Spinal cord (tissue), 10 donors: ENCODE measurements around the gene TAF10. TPM values are rescaled to one million over a fixed set of nuclear protein-coding genes. Genes with fewer than 3 reads are reported as not detected.

Source experiments
- DNase-seq, 6 donors: peaks; one replicate each; pipeline versions ENCODE4 v3.0.0 to v3.0.0-alpha.2; 2013 to 2015; ENCODE audit warnings: low spot score in 6 of 6, low read depth in 4 of 6
- H3K27ac ChIP-seq: one replicate; pipeline ENCODE4 v1.5.1; 2013; ENCODE audit warnings: low read depth, low read length, control low read depth
- H3K27me3 ChIP-seq: one replicate; pipeline ENCODE4 v1.6.1; 2013; ENCODE audit warnings: low read length; ENCODE audit not compliant: control insufficient read depth, insufficient read depth
- H3K36me3 ChIP-seq: one replicate; pipeline ENCODE4 v1.6.1; 2013; ENCODE audit warnings: low read length; ENCODE audit not compliant: control insufficient read depth, insufficient read depth
- H3K4me1 ChIP-seq: one replicate; pipeline ENCODE4 v1.6.1; 2013; ENCODE audit warnings: low read length; ENCODE audit not compliant: control insufficient read depth, insufficient read depth
- H3K4me3 ChIP-seq: one replicate; pipeline ENCODE4 v1.5.1; 2013; ENCODE audit warnings: low read depth, low read length, control low read depth
- H3K9me3 ChIP-seq: one replicate; pipeline ENCODE4 v1.6.1; 2013; ENCODE audit warnings: low read length; ENCODE audit not compliant: control insufficient read depth, insufficient read depth
- WGBS: methylation state at CpG from one replicate; pipeline ENCODE4 v1.1.5; 2013; ENCODE audit warnings: missing lambda C conversion rate; ENCODE audit not compliant: insufficient coverage; 5-methylcytosine and 5-hydroxymethylcytosine counted together
- polyA plus RNA-seq, 2 donors: library from polyadenylated mRNA; unstranded; fragments of 120-200 nt; gene quantifications; one replicate each; pipeline ENCODE4 v1.2.1, GENCODE V29; 2013; ENCODE audit not compliant: insufficient read length in 2 of 2
- total RNA-seq, 2 donors: library from RNA; depleted of rRNA in 1 of 2; stranded (reverse); fragments of 120-200 nt in 1 of 2; fragments of >200 nt in 1 of 2; gene quantifications; one replicate each; pipeline versions ENCODE4 v1.2.3 to v1.2.4, GENCODE V29; 2013 to 2014
- donor health status: healthy.

The TAF10 gene
- total and polyA plus RNA-seq, 4 donors: 14.0 to 103 (median 86.1) TPM

DNA sequence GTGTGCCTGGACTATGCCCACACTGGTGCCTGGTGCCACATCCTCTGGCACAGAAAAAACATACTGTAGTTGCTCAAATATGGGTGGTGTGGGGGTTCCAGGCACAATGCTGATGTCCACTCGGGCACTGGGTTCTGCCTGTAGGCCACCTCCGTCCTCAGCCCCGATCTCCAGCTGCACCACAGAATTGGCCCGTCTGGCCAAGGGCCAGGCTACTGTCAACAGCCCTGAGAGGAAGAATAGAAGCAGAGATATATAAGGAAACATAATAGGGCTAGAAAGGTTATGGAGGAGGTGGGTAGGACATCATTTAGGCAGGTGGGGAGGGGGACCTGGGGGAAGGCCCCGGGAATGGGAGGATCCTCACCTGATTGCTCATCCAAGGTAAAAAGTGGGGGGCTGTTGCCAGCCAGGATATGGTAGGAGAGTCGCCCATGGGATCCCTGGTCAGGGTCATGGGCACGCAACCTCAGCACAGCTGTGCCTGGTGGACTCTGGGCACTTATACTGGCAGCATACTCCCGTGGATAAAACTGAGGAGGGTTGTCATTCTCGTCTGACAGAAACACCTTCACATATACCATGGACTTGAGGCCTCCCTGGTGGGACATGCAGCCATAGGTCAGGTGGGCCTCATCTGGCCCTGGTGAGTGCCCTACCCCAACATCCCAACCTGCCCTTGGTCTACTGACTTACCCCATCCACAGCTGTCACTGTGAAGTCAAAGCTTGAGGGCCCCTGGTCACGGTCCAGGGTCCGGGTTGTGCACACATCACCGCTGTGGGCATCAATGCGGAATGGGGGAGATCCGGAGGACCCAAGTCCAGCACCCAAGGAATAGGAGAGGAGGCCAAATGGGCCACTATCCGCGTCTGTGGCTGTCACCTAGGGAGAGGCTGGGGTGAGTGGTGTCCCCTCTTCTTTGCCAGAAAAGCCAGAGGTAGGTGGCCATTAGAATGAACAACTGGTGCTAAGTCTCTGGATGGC, 21.7 kb upstream of the TAF10 start:
- Histone ChIP-seq H3K4me1 (peaks cover 26% of the 10 kb centered on the region), H3K9me3 (no peaks in the 10 kb centered on the region), H3K4me3 (no peak overlapping the region), H3K27ac (no peak overlapping the region), H3K36me3 (peaks cover 67% of the 10 kb centered on the region), H3K27me3 (no peaks in the 10 kb centered on the region)
- no peak for DNase-seq
- WGBS: 94% methylated on average over 15 of the region's 16 CpGs

DNA sequence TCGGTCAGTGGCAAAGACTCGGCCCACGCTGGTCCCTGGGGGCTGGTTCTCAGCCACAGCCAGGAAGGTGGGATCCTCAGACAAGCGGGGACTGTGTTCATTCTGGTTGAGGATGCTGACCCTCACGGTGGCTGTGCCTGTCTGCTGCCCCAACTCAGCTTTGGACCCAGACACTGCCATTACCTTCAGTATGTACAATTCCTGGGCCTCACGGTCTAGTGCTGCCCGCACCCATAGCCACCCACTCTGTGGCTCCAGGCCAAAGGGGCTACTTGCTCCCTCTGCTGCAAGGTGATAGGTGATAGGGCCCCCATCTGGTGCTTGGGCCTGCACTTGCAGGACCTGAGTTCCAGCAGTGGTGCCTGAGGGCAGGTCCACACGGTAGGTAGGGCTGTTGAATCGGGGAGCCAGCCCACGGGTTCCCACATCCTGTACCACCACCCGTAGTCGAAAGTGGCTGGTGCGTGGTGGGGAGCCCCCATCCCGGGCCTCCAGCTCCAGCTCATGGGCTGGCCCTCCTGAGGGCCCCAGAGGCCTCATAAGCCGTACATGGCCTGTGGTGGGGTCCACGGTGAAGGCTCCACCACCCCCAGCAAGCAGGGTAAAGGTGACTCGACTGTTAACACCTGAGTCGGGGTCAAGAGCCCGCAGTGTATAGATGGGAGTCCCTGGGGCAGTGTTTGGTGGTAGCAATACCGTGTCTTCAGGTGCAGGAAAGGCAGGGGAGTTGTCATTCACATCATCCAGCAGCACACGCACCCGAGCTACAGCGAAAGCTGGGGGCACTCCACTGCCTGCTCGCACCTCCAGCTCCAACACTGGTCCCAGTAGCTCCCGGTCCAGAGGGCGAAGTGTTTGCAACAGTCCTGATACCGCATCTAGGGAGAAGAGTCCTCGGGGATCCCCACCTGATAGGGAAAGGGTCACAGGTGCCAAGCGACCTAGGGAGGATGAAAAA, 20.4 kb upstream of the TAF10 start:
- 94% methylated on average over 27 of the region's 29 CpGs for WGBS
- H3K27ac ChIP-seq: no peak overlapping the region
- DNase-seq: no peak
- H3K36me3 ChIP-seq: peaks cover 66% of the 10 kb centered on the region
- peaks cover 19% of the 10 kb centered on the region for H3K4me1 ChIP-seq
- H3K27me3 ChIP-seq: no peaks in the 10 kb centered on the region
- no peaks in the 10 kb centered on the region for H3K9me3 ChIP-seq
- no peak overlapping the region for H3K4me3 ChIP-seq

DNA sequence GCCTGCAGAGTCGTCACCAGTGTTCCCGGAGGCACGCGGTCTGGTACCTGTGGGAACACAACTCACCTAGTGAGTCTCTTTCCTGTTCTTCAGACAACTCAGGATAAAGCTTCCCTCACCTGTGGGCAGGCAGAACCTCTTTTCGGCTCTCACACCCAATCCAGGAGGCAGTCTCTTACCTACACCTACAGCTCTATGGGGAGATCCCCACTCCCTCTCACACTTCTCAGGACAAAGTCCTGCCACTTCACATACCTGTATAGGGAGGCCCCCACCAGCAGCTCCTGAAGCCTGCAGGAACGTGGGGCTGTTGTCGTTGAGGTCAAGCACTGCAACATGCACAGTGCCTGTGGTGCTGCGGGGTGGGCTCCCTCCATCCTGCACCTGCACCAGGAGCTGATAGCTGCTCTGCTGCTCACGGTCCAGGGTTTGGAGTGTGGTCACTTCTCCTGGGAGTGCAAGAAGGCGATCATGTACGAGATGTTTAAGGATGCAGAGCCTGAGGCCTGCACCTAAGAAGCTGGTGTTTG, 19.4 kb upstream of the TAF10 start:
- H3K4me3 ChIP-seq: no peak overlapping the region
- H3K4me1 ChIP-seq: peaks cover 20% of the 10 kb centered on the region
- H3K27ac ChIP-seq: no peak overlapping the region
- peaks cover 75% of the 10 kb centered on the region for H3K36me3 ChIP-seq
- no peak for DNase-seq
- no peaks in the 10 kb centered on the region for H3K27me3 ChIP-seq
- no peaks in the 10 kb centered on the region for H3K9me3 ChIP-seq
- WGBS: 93% methylated on average over 11 of the region's 11 CpGs

DNA sequence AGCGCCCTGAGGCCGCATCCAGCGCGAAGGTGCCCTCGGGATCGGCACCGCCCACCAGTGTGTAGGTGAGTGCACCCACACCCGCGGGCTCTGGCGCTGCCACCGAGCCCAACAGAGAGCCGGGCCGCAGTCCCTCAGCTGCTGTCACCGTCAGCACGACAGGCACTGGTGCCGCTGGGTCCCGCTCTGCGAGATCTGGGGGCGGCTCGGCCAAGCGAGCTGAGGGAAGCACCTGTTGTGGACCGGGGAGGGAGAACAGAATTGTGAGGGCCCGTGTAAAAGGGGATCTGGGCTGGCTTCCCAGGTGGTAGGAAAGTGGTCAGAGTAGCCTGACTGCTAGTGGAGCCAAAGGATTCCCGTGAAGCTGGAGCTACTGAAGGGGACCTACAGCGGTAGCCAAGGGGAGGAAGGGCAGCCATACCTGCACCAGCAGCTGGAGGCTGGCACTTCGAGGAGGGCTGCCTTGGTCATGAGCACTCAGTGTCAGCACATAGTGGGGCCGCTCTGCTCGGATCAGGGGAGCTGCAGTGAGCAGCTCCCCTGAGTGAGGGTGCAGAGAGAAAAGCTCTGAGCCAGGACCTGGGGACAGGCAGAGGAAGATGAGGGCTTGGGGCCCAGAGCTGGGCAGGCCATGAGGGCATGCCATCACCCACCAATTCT, 18.7 kb upstream of the TAF10 start:
- Histone ChIP-seq H3K9me3 (no peaks in the 10 kb centered on the region), H3K27me3 (no peaks in the 10 kb centered on the region), H3K36me3 (peaks cover 80% of the 10 kb centered on the region), H3K4me3 (no peak overlapping the region), H3K27ac (no peak overlapping the region), H3K4me1 (peaks cover 14% of the 10 kb centered on the region)
- WGBS: 72% methylated on average over 28 of the region's 28 CpGs
- DNase-seq: no peak

DNA sequence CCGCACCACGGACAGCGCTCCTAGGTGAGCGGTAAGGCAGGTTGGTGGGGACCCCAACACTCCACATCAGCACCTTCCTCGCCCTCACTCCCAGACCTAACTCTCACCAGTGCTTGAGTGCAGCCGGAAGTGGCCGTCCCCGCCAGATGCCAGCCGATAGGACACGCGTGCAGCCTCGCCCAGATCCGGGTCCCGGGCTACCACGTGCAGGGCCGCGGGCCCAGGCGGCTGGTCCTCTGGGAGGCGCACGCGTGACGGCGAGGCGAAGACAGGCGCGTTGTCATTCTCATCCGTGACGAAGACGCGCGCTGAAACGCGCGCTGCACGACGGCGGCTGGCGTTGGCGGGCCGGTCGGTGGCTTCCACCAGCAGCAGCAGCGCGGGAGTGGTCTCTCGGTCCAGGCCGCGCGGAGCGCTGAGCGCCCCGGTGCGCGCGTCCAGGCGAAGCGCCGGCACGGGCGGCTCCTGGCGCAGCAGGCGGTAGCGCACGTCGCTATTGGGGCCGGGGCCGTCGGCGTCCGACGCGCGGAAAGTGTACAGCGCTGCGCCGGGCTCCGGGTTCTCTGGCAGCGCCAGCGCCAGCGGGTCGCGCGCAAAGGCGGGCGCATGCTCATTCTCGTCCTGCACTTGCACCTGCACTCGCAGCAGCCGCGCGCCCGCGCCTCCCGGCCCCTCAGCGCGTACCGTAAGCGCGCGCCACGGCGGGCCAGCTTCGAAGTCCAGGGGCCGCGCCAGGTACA, 18.0 kb upstream of the TAF10 start:
- Histone ChIP-seq H3K4me3 (no peak overlapping the region), H3K27me3 (no peaks in the 10 kb centered on the region), H3K9me3 (no peaks in the 10 kb centered on the region), H3K36me3 (peaks cover 87% of the 10 kb centered on the region), H3K27ac (no peak overlapping the region), H3K4me1 (peaks cover 8% of the 10 kb centered on the region)
- WGBS: 63% methylated on average over 100 of the region's 102 CpGs
- DNase-seq: peak in 1 of 6 donors; percentile 33

DNA sequence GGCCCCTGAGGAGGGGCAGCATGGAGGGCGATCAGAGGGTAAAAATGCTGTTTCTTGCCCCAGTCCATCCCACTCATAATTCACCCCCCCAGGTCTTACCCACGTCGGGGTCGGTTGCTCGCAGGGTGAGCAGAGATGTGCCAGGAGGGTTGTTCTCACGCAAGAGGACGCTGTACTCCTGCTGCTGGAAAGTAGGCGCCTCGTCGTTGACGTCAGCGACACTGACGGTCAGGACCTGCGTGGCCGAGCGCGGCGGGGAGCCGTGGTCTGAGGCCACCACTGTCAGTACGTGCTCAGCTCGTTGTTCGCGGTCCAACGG, 17.5 kb upstream of the TAF10 start:
- no peaks in the 10 kb centered on the region for H3K27me3 ChIP-seq
- H3K27ac ChIP-seq: no peak overlapping the region
- no peak overlapping the region for H3K4me3 ChIP-seq
- 87% methylated on average over 18 of the region's 24 CpGs for WGBS
- no peaks in the 10 kb centered on the region for H3K9me3 ChIP-seq
- H3K4me1 ChIP-seq: peaks cover 8% of the 10 kb centered on the region
- peaks cover 92% of the 10 kb centered on the region for H3K36me3 ChIP-seq
- DNase-seq: no peak

DNA sequence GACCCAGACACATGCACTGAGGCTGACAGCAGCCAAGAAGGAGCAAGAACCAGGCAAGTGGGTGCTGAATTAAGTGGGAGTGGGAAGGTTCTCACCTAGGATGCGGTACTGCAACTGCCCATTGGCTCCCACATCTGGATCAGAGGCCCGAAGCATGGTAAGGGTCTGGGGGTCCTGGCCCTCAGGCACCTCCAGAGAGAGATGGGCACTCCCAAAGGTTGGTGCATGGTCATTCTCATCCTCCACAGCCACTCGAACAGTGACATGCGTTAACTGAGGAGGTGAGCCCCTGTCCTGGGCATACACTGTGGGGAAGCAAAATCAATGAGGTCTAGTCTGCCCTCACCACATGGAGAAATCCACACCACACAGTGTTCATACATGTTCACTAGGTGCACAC, 16.5 kb upstream of the TAF10 start:
- H3K9me3 ChIP-seq: no peaks in the 10 kb centered on the region
- H3K36me3 ChIP-seq: peaks cover 93% of the 10 kb centered on the region
- no peaks in the 10 kb centered on the region for H3K27me3 ChIP-seq
- DNase-seq: no peak
- no peak overlapping the region for H3K4me3 ChIP-seq
- H3K4me1 ChIP-seq: peaks cover 5% of the 10 kb centered on the region
- 94% methylated on average over 4 of the region's 4 CpGs for WGBS
- no peak overlapping the region for H3K27ac ChIP-seq

DNA sequence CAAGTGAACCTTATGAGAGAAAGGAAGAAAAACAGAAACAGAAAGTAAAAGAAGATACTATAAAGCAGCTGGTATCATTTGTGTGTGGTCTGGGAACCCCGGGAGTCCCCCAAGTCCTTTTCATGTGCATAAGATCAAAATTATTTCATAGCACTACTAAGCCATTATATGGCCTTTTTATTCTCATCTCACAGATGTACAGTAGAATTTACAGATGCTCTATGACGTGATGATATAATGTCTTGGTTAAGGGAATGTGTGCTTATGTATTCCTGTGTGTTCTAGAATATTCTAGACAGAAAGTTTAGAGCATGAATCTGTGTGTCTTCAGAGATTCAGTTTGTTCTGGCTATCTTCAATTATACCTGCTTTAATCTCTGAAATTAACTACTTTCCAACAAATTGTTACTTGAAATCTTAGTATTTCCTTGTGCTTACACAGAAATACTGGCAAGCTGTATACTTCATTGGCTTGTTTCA, 15.8 kb upstream of the TAF10 start:
- Histone ChIP-seq H3K27me3 (no peaks in the 10 kb centered on the region), H3K4me1 (peaks cover 5% of the 10 kb centered on the region), H3K36me3 (peaks cover 93% of the 10 kb centered on the region), H3K4me3 (no peak overlapping the region), H3K9me3 (no peaks in the 10 kb centered on the region), H3K27ac (no peak overlapping the region)
- no peak for DNase-seq
- no CpG with 5 or more reads among the region's 2 CpGs for WGBS
